Mesenteric fat pad (tissue), 1 donor: ENCODE data around the gene CANT1. TPM values are rescaled to one million over a fixed set of nuclear protein-coding genes. Genes with fewer than 3 reads are reported as not detected.

Experiments
- DNase-seq: peaks from one replicate; pipeline ENCODE4 v3.0.0-alpha.2; 2020; ENCODE audit warnings: low spot score
- total RNA-seq: library from RNA; stranded (reverse); fragmentation: NEBNext Ultra II Directional; extraction: Animal tissue kit (Norgen Biotek cat#: 25700); gene quantifications from one replicate; pipeline ENCODE4 v1.2.1, GENCODE V29; 2021
- donor health status: DM: yes; HTN: yes; CAD: no.

Gene CANT1
- total RNA-seq, 1 donor from 2014 or later, result 37.9 TPM

DNA sequence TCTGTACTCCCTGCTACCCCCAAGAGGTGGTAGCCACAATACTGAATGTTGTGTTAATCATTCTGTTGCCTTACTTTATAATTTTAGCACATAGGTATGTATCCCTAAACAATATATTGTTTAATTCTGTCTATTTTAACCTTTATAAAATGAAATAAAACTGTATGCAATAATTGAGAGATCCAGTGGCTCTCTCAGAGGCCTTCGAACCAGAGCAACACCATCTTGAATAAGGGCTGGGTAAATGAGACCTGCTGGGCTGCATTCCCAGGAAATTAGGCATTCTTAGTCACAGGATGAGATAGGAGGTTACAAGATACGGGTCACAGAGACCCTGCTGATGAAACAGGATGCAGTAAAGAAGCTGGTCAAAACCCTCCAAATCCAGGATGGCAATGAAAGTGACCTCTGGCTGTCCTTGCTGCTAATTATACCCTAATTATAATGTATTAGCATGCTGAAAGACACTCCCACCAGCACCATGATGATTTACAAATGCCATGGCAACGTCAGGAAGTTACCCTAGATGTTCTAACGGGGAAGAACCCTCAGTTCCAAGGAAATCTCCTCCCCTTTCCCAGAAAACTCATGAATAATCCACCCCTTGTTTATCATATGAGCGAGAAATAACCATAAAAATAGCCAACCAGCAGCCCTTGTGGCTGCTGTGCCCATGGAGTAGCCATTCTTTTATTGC lies 2.0 kb upstream of the CANT1 start:
- no peak for DNase-seq

DNA sequence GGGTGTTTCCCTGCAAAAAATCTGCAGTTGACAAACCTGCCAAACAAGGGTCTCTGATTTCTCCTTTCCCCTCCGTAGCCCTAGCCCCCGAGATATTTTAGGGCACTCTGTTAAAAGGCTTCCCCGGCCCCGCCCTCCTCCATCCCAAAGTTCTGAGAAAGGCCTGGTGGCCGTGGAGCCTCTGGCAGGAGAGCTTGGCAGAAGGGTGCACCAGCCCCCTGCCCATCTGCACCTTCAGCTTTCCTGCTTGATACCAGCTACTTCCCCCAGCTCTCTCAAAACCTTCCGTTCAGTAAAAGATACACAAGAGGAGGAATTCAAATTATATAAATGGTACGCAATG lies 711 bp upstream of the CANT1 start:
- no peak for DNase-seq

DNA sequence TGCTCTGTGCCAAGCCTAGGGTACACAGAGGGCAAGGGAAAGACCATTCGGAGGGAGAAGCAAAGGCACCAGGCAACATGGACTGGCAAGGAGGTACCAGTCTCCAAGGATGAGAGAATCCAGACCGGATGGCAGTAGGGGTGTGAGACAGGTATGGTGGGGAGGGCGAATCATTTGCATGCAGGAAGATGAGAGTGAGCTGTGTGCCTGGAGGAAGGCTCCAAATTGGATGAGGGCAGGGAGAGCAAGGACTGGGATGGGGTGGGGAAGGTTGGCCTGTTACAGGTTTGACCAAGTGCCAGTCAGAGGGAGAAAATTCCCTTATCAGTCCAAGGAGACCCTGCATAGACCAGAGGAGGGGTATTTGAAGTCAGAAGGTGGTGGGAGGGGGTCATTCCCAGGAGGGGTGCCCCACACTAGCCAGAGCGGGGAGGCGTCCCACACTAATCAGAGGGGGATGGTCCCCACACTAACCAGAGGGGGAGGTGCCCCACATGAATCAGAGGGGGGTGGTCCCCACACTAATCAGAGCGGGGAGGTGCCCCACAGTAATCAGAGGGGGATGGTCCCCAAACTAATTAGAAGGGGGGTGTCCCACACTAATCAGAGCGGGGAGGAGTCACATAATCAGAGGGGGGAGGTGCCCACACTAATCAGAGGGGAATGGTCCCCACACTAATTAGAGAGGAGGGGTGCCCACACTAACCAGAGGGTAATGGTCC lies 737 bp downstream of the CANT1 start:
- peak; percentile 75 for DNase-seq

DNA sequence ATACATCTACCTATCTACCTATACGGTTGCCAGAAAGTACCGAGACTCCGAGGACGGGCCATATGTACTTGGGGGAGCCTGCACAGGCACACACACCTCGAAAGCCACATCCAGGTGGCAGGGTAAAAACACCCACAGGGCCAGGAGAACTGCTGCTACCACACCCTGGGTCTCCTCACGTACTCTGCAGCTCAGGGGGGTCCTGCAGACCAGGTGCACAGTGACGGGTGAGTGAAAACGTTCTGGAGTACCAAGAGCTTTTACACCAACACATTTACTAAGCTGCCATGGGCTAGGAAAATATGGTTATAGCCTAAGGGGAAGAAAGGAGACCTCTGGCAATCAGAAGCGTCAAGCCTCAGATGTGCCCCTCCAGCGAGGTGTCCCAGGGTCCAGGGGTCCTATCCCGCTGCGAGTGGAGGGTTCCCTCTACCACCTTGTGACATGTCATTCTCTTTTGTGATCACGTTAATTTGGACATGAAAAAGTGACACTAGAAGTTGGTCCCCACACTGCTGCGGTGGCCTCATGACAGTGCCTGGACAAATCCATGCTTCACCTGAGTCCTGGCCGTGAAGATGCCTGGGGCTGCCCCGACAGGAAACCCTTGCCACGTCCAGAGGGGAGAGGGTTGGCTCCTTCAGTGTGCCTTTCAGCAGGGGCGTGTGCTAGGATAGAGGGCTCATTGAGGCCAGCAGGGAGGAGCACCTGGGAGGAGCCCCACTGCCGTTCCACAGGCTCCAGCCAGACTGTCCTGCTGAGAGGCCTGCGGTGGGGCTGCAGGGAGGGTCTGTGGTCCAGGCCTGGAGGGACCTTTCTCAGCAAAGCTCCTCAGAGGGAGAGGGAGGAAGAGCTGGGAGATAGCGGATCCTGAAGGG lies 1.8 kb downstream of the CANT1 start:
- DNase-seq, result peak; percentile 82

DNA sequence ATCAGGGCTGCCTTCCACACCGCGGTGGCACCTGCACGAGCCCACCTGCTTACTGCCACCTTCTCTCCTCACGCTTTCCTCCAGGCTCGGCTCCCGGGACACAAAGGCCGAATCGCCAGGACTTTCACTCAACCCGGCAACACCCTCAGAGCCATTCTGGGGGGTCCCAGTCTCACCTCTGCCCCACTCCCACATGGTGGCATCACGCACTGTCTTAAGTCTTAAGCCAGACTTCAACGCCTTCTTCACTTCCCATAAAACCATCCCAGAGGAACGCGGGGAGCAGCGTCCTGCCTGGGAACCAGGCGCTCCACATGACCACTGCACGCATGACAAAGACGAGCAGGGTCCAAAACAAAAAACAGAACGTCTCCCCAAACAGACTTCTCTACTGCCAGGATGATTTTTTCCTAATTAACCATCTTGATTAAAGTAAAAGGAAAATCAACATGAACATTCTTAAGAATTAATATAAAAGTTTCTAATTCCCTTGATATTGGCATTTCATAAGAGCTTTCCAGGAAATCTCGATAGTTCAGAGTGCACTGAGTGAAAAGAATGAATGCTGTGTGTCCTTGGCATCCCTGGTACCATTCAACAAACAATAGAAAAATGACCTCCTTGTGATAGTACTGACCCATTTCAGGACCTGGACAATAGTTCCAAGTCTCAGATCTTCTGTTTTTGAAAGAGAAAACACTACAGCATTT lies 2.6 kb downstream of the CANT1 start:
- DNase-seq, result no peak

DNA sequence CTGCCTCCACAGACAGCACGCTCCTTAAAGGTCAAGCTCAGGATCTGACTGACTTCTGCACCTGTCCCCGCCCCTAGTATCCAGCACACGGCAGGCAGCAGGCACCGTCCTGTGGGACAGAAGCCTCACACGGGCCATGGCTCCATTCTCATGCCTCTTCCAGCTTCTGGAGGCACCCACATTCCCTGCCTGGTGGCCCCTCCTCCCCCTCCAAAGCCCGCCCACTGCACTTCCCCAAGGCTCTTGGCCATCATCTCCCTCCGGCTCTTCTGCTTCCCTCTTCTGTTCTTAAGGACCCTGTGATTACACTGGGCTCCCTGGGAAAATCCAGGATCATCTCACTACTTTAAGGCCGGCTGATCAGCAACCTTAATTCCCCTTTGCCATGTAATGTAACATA lies 3.5 kb downstream of the CANT1 start:
- peak; percentile 51 for DNase-seq

DNA sequence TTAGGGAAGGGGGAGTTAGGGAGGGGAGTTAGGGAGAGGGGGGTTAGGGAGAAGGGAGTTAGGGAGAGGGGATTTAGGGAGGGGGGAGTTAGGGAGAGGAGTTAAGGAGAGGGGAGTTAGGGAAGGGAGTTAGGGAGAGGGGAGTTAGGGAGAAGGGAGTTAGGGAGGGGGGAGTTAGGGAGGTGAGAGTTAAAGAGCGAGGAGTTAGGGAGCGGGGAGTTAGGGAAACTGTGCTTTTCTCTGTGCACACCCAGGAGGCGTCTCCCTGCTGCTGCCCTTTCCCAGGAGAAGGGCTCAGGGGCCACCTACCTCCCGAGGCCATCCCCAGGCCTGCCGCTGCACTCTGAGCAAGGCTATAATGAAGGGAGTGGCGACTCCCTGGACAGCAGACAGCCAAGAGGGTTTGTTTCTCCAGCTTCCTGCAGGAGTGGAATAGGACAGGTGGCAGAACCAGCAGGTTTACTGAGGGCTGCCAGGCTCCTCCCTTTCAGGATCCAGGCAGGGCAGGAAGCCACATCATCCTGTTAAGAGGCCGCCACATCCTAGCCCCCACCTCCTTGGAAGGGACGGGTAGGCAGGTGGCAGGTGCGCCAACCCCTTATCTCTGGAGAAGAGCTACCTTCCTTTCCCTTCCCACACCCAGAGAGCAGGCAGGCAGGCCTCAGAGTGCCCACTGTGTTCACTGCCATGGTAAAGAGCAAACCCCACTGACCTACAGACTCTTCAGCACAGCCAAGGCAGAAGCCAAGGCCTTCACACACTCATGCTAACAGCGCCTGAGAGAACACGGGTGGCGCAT lies 4.3 kb downstream of the CANT1 start:
- DNase-seq, result peak; percentile 81

DNA sequence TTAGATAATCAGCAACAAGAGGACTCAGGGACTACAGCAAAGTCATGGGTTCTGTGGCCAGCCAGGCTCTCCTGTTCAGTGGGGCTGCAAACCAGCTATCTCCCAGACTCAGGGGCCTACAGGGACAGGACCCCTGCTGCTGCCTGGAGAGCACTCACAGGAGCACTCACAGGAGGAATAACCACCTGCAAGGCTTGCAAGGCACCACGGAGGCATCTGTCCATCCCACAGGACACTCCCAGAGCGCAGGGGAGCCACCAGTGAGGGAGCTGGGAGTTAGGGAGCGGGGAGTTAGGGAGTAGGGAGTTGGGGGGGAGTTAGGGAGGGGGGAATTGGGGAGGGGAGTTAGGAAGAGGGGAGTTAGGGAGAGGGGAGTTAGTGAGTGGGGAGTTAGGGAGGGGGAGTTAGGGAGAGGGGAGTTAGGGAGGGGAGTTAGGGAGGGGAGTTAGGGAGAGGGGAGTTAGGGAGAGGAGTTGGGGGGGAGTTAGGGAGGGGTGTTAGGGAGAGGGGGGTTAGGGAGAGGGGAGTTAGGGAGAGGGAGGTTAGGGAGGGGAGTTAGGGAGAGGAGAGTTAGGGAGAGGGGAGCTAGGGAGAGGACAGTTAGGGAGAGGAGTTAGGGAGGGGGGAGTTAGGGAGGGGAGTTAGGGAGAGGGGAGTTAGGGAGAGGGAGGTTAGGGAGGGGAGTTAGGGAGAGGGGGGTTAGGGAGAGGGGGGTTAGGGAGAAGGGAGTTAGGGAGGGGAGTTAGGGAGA lies 5.7 kb downstream of the CANT1 start:
- DNase-seq, result peak; percentile 57

DNA sequence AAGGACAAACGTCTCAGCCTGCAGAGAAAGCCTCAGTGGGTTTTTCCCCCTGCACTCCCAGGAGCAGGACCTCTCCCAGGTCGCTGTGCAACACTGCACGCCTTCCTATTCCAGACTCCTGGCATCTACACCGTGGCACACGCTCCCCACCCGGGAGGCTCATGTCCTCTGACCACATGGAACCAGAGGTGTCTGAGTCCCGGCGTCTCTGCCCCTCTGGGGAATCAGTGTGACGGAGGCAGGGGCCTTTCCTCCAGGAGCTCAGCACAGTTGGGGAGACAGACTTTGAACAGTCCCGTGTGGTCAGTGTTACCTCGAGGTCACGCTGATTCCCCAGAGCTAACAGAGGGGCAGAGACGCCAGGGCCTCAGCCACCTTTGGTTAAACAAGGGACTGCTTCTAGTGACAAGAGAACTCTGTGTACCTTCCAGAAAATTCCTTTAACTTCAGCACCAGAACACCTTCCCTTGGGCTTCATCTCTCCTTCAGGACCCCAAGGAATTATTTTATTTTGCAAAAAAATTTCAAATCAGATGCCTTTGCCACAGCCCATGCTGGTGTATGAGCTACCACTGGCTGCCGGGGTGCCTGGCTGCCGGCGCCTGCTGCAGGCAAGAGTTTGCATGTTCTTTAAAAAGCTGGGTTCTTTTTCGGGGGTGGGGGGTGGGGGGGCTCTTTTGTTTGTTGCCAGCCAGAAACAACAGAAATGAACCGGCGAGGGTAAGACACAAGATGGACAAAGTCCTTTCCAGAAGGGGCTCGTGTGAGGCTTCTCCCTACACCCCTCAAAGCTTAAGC lies 6.6 kb downstream of the CANT1 start:
- peak; percentile 84 for DNase-seq

DNA sequence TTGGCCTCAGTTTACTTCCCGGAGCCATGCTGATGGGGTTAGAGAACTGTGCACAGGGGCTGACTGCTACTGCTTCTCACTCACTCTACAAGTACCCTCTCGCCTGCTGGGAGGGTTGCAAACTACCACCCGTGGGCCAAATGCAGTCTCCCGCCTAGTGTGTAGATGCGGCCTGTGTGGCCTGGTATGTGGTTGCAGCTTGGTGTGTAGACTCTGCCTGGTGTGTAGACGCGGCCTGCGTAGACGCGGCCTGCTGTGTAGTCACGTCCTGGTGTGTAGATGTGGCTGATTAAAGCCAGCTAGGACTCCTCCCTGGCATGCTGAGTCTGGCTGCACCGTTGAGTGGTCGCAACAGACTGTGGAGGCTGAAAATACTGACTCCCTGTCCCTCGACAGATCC lies 7.3 kb downstream of the CANT1 start:
- DNase-seq, result peak; percentile 69

DNA sequence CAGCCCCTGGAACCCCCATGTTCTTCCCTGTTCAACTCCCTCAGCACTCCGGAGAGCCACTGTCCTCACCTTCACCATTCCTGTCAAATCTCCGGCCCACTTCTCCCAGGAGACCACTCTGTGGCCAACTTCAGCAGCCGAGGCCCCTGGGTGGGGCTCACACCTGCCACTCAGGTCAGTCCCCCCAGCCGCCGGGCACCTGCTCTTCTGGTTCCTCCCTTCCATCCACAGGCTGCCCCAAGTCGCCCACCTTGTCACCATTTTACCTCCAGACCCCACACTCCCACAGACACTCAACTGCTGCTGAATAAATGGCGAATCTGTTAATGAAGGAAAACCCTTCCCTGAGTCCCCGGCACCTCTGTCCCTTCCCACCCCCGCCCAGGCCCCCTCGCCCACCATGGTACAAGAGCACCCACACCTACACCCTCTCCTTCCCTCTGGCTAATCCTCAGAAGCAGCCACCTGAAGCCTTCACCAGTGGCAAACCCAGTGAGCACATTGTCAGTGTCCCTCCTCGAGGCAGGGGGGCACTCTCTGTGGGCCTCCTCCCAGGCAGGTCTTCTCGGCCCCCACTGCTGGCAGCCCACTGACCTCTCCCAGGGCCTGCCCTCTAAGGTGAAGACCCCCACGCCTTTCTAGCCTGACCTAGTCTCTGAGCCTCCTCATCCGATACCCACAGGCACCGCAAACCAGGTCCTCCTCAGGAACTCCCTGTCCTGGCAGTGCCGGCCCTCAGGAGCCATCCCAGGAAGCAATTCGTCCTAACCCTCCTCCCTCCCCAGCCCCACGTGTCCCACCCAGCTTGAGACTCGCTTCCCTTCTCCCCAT lies 8.2 kb downstream of the CANT1 start:
- DNase-seq, result peak; percentile 84

DNA sequence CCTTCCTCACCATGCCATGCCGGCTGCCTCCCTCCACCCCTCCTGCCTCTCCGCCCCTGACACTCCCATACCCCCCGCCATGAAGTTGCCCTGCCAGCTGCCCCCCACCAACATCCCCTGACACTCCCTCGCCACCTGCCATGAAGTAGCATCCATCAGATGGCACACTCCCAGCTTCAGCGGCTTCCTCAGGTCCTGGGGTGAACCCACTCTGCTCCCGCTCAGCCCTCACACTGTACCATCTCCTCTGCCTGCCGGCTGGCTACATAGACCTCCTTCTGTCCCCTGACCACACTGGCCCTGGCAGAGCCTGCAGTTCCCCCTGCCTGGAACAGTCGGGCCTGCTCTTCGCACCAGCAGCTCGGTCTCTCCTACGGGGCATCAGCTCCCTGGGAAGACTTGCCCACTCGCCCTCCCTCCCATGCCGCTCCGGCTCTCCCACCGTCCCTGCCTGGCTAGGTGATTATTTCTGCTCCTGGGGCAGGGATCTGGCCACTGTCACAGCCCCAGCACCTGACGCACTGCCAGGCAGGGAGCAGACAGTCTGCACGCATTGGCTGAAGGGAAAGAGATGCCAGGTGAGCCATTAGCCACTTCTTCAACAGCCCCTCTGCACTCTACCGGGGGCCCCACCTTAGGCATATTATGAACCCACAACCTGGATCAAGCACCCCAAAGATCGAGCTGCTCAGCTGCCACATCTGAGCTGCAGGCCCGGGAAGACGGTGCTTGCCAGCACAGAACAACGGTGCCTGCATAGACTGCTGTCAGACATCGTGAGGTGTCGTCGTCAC lies 9.0 kb downstream of the CANT1 start:
- DNase-seq, result peak; percentile 81

DNA sequence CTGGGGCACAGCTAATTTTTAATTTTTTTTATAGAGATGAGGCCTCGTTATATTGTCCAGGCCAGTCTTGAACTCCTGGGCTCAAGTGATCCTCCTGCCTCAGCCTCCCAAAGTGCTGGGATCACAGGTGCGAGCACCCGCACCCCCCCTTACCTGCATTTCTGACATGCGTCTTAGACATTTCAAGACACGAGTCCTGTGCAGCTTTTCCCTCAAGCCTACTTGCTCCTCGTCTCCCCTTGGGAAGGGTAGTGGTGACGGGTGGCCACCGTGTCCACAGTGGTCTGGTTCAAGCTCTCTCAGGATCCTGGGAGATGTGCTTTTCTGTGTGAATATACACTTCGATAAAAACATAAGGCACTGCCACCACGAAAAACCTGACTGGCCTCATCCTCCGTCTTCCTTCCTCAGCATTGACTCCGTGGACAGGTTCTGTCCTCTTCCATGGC lies 9.6 kb downstream of the CANT1 start:
- peak; percentile 51 for DNase-seq

DNA sequence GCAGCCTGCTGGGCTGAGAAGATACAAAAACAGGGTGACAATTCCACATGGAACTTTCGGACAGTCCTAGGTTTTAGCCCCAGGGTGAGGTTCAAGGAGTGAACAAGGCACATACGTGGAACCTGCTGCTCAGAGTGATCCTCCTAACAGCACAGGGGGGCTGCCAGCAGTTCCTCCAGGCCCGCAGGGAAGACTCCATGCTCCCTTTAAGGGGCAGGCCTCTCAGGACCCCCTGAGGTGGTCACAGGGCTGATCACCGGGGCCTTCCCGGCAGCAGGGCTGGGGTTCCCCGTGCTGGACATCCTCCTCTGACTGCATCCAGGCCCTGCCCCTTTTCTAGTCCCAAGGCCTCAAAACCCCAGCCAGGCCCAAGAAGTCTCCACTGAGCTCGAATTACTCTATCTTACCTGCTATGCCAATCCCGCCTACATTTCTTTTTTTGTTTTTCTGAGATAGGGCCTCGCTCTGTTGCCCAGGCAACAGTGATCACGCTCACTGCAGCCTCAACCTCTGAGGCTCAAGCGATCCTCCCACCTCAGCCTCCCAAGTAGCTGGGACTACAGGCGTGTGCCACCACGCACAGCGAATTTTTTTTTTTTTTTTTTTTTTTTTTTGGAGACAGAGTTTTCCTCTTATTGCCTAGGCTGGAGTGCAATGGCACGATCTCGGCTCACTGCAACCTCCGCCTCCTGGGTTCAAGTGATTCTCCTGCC lies 10.4 kb downstream of the CANT1 start:
- peak; percentile 71 for DNase-seq

DNA sequence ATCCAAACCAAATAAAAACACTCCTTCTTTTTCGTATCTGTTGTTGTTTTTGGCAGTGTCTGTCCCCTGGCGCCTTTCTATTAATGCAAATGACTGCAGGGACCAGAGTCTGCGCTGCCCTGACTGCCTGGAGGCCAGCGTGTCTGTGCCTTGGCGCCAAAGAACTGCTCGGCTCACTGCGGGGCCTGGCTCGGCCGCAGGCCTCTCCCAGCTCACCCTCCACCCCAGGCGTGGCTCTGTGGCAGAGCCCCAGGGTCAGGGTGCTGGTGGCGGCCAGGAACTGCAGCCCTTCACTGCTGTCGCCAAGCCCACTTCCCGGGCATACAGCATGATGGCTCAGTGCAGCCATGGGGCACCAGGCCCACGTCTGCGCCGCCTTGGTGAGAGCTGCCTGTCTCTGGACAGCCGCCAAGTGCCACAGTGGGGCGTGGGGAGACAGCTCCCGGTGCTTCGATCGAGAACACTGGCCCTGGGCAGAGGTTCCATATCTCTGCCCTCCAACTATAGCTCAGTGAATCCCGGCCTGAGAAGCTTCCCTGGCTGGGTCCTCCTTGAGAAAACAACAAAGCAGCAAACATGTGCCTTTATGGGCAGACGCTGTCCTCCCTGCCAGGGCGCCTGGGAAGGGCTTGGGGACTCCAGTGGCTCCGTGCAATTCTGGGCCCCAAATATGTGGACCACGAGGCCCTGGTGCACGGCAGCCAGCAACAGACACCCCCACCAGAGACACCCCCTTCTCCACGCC lies 11.1 kb downstream of the CANT1 start:
- DNase-seq, result peak; percentile 90

DNA sequence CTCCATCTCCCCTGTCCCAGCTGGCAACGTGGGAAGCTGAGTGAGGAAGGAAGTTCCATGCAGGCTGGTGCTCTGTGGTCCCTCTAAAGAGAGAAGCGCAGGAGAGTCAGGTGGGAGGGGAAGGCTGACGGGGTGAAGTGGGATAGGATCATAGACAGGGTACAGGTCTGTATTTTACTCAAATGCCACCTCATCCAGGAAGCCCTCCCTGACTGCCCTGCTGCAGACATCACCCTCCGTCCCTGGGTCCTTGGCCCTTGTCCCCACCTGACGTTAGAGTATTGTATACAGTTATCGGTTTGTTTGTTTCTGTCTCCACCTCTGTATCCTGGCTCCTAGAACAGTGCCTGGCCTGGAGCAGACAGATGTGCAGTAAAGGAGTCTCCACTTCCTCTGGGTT lies 11.7 kb downstream of the CANT1 start:
- DNase-seq, result peak; percentile 65
